NOMO-1 (cell line): Measurements from ENCODE around the gene FBN1.

Experiments used
- DNase-seq, 2 experiments: peaks; one replicate each; lab custom pipeline; 2025; ENCODE audit not compliant: unreplicated experiment in 2 of 2; lab: John Stamatoyannopoulos, UW

The FBN1 gene

GRCh38 chr15:48645558-48646330 lies at the start of gene FBN1:
TSS of gene FBN1 (minus strand) at chr15:48645709. CDS start at chr15:48644769, 940 bp downstream.
- DNase-seq: peak in 1 of 2 experiments; percentile 27

DNA sequence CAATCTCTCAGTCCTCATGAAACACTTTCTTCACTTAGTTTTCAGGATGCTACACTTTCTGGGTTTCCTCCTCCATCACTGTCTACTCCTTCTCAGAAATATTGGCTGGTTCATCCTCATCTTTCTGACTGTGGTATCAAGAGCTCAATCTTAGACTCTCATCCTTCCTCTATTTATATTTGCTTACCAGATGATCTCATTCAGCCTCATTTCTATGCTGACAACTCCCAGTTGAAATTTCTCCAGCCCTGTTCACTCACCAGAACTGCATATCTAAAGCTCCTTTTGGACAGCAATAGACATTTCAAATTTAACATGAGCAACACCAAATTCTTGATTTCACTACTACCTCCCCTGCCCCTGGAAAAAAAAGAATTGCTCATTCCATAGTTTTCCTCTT lies 48.0 kb upstream of the FBN1 start:
- DNase-seq: no peak

- DNase-seq: no peak
Measured at GRCh38 chr15:48688493-48688892, 43.0 kb upstream of the FBN1 start.

DNA sequence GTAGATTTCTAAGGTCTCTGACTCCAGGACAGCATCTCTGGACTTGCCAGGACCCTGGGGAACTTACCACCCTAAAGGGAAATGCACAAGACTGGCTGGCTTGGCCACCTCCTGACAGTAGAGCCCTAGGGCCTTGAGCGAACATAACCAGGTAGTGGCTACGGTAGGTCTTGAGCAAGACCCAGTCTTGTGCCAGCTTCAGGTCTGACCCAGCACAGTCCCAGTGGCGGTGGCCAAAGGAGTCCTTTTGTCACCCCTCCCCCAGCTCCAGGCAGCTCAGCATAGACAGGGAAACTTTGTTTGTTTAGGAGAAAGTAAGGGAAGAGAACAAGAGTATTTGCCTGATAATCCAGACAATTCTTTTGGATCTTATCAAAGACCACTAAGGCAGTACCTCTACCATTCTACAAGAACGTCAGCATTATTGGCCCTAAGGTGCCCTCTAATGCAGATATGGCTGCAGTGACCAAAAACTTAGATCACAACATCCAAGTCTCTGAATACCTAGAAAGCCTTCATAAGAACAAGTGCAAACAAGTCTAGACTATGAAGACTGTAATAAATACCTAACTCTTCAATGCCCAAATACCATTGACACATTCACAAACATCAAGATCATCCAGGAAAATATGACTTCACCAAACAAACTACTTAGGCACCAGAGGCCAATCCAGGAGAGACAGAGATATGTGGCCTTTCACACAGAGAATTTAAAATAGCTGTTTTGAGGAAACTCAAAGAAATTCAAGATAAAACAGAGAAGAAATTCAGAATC lies 38.7 kb upstream of the FBN1 start:
- no peak for DNase-seq

- no peak for DNase-seq
Measured at GRCh38 chr15:48682942-48683651, 37.6 kb upstream of the FBN1 start.

- DNase-seq: no peak
Measured at GRCh38 chr15:48681353-48681752, 35.8 kb upstream of the FBN1 start.

- DNase-seq: no peak
Measured at GRCh38 chr15:48680841-48681240, 35.3 kb upstream of the FBN1 start.

DNA sequence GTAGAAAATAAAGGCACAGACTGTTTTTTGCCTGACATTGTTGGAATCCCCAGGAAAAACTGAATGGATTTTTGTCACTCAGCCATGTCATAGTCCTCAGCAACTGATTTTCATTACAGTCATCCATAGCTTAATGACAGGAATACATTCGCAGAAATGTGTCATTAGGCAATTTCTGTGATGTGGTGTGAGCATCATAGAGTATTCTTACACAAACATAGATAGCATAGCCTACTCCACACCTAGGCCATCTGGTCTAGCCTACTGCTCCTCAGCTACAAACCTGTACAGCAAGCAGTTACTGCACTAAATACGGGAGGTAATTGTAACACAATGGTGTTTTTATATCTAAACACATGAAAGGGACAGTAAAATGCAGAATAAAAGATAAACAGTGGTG lies 34.4 kb upstream of the FBN1 start:
- DNase-seq: no peak

DNA sequence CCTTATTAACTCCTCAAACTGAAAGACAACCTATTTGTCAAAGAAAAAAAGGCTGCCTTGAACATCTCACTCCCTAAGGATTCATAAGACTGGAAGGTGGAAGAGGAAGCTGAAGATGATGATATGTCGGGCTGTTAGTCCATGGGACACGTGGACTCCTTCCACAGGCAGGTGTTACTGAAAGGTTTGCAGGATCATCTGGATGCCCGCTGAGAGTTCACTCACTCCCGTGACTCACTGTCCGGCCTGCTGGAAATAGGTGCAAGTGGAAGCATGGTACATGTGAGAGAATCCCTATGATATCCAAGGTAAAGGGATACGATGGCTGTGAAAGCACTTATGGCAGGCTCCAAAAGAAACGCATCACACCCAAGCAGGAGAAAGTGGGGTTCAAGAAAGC lies 33.3 kb upstream of the FBN1 start:
- no peak for DNase-seq

- no peak for DNase-seq
Measured at GRCh38 chr15:48677821-48678220, 32.3 kb upstream of the FBN1 start.

GRCh38 chr15:48675436-48675835 lies 29.9 kb upstream of the FBN1 start:
- DNase-seq: no peak

- no peak for DNase-seq
Measured at GRCh38 chr15:48674876-48675275, 29.4 kb upstream of the FBN1 start.

DNA sequence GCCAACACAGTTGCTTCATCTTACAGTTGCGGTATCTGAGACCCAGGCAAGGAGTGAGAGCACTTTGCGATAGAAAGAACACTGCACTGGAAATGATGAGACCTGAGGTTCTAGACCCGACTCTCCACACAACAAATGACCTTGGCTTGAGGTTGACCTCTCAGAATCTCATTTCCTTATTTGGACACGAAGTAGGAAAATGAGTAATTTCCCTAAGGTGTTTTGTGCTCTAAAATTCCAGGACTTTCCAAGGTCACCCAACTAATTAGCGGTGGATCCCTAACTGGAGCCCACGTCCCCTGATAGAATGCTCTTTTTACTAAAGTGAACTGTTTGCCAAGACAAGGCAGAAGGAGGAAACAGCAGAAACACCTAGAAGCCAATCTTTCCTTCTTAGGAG lies 26.7 kb upstream of the FBN1 start:
- no peak for DNase-seq

GRCh38 chr15:48671103-48672022 lies 25.9 kb upstream of the FBN1 start:
- DNase-seq: no peak

DNA sequence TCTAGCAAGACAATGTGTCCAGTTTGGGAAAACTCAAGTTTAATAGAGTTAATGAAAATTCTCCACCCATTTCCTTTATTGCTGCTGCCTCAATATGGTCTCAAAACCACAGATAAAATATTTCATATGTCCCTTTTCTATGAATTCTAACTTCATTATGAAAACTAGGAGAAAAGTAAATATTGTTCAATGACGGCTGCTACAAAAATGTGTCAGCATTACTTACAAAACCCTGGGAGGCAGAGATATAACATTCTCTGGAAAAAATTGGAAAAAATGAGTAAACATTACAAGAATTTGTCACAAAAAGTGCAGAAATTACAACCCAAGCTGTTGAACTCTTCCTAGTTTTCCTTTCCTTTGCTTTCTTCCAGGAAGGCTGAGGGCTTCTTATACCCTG lies 22.2 kb upstream of the FBN1 start:
- DNase-seq: no peak

DNA sequence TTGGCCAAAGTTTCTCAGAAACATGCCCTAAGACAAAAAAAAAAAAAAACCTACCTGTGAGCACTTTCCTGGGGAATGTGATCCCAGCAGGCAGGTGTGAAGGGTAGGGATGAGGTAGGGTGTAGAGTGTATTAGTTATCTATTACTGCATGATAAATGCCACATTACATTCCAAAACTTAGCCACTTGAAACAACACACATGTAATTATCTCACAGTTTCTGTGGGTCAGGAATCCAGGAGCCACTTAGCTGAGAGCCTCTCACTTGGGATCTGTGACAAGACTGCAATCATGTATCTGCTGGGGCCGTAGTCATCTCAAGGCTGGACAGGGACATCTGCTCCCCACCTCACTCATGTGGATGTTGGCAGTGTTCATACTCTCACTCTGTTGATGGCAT lies 18.9 kb upstream of the FBN1 start:
- DNase-seq: no peak

DNA sequence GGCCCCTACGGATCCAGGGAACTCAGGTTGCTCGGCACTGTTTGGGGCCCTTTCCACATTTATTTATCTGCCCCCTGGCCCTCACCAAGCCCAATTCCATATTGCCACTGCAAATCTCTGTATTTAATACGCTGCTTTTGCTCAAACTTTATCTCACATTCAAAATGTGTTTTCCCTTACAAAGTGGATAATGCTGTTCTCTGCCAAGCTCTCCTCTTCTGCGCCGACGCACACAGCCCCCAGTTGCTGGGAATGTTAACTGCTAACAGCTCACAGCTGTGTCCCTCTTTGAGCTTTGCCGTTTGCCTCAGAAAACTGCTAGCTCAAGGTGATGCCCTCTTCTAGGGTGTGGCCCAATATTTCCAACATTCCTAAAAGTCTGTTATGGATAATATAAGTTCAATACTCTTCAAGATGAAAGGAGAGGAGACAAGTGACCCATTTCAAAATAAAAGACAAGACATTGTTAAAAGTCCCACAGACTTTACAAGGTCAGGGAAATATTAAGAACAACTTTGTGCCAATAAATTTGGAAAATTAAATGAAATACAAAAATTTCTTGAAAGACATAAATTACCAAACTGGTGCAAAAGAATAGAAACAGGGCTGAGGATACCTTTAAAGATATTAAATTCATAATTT lies 12.6 kb upstream of the FBN1 start:
- no peak for DNase-seq

GRCh38 chr15:48654801-48655200 lies 9.3 kb upstream of the FBN1 start:
- DNase-seq: no peak

DNA sequence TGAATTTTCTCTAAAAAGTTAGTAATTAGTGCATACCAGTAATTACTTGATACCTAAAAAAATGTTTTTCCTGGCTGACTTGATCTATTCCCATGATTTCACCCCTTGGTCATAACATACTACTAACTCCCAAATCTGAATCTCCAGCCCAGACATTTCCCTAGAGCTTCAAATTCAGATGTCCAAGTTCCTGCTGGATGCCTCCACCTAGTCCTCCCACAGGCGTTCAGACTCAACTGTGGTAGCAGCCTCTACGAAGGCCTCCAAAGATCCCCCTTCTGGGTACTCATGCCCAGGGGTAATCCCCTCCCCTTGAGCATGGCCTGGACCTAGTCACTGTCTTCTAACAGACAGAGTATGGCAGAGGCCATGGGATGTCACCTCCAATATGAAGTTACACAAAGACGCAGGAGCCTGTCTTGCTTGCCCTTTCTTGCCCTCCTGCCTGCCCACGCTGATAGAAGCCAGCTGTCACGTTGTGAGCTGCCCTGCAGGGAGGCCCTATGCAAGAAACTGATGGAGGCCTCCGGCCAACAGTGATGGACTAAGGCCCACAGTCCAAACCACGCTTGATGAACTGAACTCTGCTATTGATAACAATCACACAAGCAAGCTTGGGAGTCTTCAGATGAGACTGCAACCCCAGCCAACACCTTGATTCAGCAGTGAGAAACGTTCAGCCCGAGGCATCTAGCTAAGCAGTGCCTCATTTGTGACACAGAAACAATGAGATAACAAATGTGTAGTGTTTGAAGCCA lies 8.6 kb upstream of the FBN1 start:
- DNase-seq: no peak
